ENCODE measurements around the gene FOXD2. TPM values are rescaled to one million over a fixed set of nuclear protein-coding genes. Genes with fewer than 3 reads are reported as not detected.

The FOXD2 gene
- total RNA-seq, 2 experiments from 2014 or later, result 0.11 to 0.18 TPM

- Mint-ChIP-seq H3K9me3 (no peaks in the 10 kb centered on the region), H3K36me3 (ENCODE audit: low read depth) (no peaks in the 10 kb centered on the region), H3K4me1 (ENCODE audit: low read depth) (no peaks in the 10 kb centered on the region), H3K27ac (no peak overlapping the region), H3K4me3 (no peak overlapping the region), H3K27me3 (peaks cover 8% of the 10 kb centered on the region)
- DNase-seq, result no peak
- TF ChIP-seq, protein P1, sequence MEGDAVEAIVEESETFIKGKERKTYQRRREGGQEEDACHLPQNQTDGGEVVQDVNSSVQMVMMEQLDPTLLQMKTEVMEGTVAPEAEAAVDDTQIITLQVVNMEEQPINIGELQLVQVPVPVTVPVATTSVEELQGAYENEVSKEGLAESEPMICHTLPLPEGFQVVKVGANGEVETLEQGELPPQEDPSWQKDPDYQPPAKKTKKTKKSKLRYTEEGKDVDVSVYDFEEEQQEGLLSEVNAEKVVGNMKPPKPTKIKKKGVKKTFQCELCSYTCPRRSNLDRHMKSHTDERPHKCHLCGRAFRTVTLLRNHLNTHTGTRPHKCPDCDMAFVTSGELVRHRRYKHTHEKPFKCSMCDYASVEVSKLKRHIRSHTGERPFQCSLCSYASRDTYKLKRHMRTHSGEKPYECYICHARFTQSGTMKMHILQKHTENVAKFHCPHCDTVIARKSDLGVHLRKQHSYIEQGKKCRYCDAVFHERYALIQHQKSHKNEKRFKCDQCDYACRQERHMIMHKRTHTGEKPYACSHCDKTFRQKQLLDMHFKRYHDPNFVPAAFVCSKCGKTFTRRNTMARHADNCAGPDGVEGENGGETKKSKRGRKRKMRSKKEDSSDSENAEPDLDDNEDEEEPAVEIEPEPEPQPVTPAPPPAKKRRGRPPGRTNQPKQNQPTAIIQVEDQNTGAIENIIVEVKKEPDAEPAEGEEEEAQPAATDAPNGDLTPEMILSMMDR (IDR thresholded peaks at IDR 0.05), result no peak
- ATAC-seq, result no peak
- intact Hi-C loops (cut with micrococcal nuclease), result no loop called here
- ChIA-PET CTCF (interaction anchor here (1.2 kb wide), 1 partner anchor 346 kb away, joined by 3 read pairs; no protein-coding TSS in a partner anchor), POLR2A (no interaction called here)
Measured at GRCh38 chr1:47409311-47410067, 28.4 kb upstream of the FOXD2 start.

- Mint-ChIP-seq H3K4me3 (no peak overlapping the region), H3K9me3 (no peaks in the 10 kb centered on the region), H3K27me3 (peaks cover 10% of the 10 kb centered on the region), H3K27ac (no peak overlapping the region), H3K4me1 (ENCODE audit: low read depth) (no peaks in the 10 kb centered on the region), H3K36me3 (ENCODE audit: low read depth) (no peaks in the 10 kb centered on the region)
- ATAC-seq, result no peak
- TF ChIP-seq, protein P1 (IDR thresholded peaks at IDR 0.05), result no peak
- intact Hi-C loops (cut with micrococcal nuclease), result no loop called here
- POLR2A ChIA-PET, result no interaction called here
- DNase-seq, result no peak
- CTCF ChIA-PET, result no interaction called here
Measured at GRCh38 chr1:47410068-47410455, 27.8 kb upstream of the FOXD2 start.

- no peak for ATAC-seq
- no peak overlapping the region for H3K4me3 Mint-ChIP-seq
- peaks cover 14% of the 10 kb centered on the region for H3K27me3 Mint-ChIP-seq
- no peaks in the 10 kb centered on the region for H3K9me3 Mint-ChIP-seq
- intact Hi-C loops (cut with micrococcal nuclease), result no loop called here
- H3K4me1 Mint-ChIP-seq (ENCODE audit: low read depth), result no peaks in the 10 kb centered on the region
- ChIA-PET POLR2A (no interaction called here), CTCF (no interaction called here)
- DNase-seq, result no peak
- no peak overlapping the region for H3K27ac Mint-ChIP-seq
- TF ChIP-seq, protein P1 (IDR thresholded peaks at IDR 0.05), result no peak
- H3K36me3 Mint-ChIP-seq (ENCODE audit: low read depth), result no peaks in the 10 kb centered on the region
Measured at GRCh38 chr1:47411436-47411835, 26.4 kb upstream of the FOXD2 start.

DNA sequence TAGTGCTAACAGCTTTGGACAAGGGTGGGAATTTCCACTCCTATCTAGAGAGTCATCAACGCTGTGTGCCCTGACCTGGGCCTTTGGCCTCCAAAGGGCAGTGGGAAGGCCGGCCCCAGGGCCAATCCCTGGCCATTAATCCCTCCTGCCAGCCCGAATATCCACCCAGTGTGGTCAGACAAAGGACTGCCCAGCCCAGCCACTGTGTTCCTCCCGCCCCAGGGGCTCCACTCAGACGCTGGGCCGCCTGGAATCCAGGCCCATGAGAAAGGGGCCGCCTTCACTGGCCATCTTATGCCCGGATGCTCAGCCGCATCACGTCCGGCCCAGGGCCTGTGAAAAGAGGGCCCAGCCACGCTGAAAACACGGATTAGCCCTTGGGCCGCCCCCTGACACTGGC, 25.4 kb upstream of the FOXD2 start:
- Mint-ChIP-seq H3K4me1 (ENCODE audit: low read depth) (peaks cover 3% of the 10 kb centered on the region), H3K9me3 (no peaks in the 10 kb centered on the region), H3K36me3 (ENCODE audit: low read depth) (no peaks in the 10 kb centered on the region), H3K27me3 (peaks cover 19% of the 10 kb centered on the region), H3K4me3 (no peak overlapping the region), H3K27ac (no peak overlapping the region)
- DNase-seq, result no peak
- TF ChIP-seq, protein P1 (IDR thresholded peaks at IDR 0.05), result no peak
- intact Hi-C loops (cut with micrococcal nuclease), result no loop called here
- CTCF ChIA-PET, result interaction anchor here (0.9 kb wide), 1 partner anchor 24 kb away, joined by 3 read pairs; no protein-coding TSS in a partner anchor
- no peak for ATAC-seq
- POLR2A ChIA-PET, result no interaction called here

GRCh38 chr1:47415728-47416318, 22.0 kb upstream of the FOXD2 start, which contains the start of gene FOXE3:
TSS of gene FOXE3 (plus strand) at chr1:47416285. CDS start at chr1:47416316, 31 bp downstream.
- no peak within 1 kb of the TSS for H3K27ac Mint-ChIP-seq
- no peaks in the 10 kb centered on the region for H3K9me3 Mint-ChIP-seq
- peak within 1 kb of the TSS; percentile 50 for H3K4me3 Mint-ChIP-seq
- intact Hi-C loops (cut with micrococcal nuclease), result no loop called here
- peaks cover 6% of the 10 kb centered on the region for H3K4me1 Mint-ChIP-seq (ENCODE audit: low read depth)
- ATAC-seq (no peak), DNase-seq (no peak)
- no peaks in the 10 kb centered on the region for H3K36me3 Mint-ChIP-seq (ENCODE audit: low read depth)
- ChIA-PET CTCF (interaction anchor here (1.3 to 2.3 kb wide), 2 partner anchors 17 to 27 kb away, joined by 3 to 10 read pairs; no protein-coding TSS in a partner anchor), POLR2A (interaction anchor here (0.6 kb wide), 1 partner anchor 39 kb away, joined by 4 read pairs; no protein-coding TSS in a partner anchor)
- H3K27me3 Mint-ChIP-seq, result peaks cover 31% of the 10 kb centered on the region
- TF ChIP-seq, protein P1 (IDR thresholded peaks at IDR 0.05), result no peak
